CD4-positive, alpha-beta T cell treated with Interleukin-4 for 1 hour (primary cell): Measurements from ENCODE around the gene FAM193A.
"Not testable (repeated sequence)": the region's sequence is repeated elsewhere in the genome, so short reads cannot be mapped to it uniquely, and the experiment has no call there.

Experiments used
- DNase-seq, 2 donors: peaks; one replicate each; pipeline ENCODE4 v3.0.0-alpha.2; 2020 to 2022

The FAM193A gene

DNA sequence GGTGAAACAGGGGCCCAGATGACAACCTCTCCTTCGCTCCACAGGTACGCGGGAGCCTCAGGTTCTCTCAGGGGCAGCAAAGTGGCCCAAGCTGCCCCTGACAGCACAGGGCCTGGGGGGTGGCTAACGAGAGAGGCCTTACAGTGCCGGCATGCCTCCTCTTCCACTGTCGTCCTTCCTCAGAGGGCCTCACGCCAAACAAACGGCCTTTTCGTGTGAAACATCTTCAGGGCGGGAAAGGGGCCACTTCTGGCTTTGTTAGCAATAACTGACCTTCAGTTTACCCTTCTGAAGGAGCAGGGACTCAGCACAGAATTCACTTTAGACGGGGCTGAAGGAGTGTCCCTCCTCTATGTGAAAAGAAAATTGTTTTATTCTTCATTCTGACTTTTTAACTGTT lies 21.5 kb upstream of the FAM193A start:
- not testable (repeated sequence) for DNase-seq

DNA sequence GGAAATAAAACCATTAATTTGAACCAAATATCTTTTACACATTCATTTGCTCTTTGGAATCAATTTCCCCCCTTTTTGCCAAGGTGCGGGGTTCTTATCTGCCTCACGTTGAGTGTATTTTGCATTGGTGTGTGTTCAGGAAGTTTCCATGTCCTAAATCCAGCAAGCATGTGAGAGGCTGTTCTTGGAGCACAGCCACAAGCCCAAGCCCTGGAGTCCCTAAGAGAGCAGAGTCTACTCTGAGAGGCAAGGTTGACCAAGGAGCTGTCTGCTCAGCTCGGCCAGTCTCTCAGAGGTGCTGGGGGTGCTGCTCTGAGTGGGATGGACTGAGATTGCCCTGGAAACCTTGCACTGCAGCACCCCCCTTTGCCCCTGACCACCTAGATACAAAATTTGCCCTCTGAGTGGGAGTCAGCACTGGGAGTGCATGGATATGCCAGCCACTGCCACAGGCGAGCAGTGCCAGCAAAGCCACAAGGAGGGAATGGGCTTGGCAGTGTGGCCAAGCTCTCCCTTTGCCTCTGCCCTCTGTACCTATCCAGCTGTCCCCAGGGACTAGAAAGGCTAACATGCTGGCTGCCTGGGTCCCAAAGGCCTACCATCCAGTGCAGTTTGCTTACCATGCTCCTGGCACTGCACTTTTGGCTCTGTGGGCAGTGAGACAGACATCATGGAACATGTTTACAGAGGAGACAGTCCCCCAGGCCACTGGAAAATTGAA lies 20.5 kb upstream of the FAM193A start:
- no peak for DNase-seq

DNA sequence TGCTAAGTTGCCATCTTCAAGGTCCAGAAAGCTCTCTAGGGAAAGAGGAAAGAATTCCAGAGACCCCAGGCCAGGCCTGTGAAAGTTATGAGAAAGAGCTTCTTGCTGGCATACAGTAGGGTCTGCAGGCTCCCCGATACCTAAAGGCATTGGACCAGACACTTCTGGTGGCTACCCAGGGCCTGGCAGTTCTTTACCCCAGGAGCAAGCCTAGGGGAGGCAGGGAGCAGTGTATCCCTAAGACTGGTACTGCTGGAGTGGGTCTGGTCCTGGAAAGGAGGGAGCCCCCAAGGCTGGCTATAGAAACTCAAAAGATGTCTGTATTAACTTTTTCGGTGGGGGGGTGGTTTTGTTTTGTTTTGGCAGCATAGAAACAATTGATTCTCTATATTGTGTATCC lies 19.8 kb upstream of the FAM193A start:
- no peak for DNase-seq

DNA sequence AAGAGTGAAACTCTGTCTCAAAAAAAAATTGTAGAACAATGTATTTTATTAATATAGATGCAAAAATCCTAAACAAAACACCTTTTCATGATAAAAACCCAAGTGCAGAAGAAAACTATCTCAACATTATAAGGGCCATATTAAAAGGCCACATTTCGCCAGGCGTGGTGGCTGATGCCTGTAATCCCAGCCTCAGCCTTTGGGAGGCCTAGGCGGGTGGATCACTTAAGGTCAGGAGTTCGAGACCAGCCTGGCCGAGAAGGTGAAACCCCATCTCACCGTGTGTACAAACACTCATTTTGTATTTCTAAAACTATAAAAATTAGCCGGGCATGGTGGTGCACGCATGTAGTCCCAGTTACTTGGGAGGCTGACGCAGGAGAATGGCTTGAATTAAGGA lies 9.9 kb upstream of the FAM193A start:
- DNase-seq = no peak

DNA sequence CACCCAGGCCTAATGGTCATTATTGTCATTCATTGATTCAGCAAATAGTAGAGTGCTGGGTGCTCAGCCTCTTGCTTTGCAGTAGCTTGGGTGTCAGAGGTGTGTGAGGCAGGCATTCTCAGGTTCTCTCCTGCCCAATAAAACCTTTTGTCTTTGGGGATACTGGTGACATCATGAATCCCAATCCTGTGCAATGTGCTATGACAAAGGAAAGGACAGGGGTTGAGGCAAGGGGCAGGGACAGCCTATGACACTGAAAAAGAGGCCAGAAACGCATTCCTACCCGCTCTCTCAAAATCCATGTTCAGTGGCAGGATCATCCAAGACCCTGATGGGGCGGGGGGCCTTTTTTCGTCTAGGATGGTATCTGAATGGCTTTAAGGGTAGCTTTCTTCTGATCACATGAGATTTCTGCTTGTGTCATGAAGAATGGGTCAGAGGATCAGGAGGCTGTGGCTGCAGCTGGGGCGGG lies 1.5 kb upstream of the FAM193A start:
- DNase-seq = no peak

DNA sequence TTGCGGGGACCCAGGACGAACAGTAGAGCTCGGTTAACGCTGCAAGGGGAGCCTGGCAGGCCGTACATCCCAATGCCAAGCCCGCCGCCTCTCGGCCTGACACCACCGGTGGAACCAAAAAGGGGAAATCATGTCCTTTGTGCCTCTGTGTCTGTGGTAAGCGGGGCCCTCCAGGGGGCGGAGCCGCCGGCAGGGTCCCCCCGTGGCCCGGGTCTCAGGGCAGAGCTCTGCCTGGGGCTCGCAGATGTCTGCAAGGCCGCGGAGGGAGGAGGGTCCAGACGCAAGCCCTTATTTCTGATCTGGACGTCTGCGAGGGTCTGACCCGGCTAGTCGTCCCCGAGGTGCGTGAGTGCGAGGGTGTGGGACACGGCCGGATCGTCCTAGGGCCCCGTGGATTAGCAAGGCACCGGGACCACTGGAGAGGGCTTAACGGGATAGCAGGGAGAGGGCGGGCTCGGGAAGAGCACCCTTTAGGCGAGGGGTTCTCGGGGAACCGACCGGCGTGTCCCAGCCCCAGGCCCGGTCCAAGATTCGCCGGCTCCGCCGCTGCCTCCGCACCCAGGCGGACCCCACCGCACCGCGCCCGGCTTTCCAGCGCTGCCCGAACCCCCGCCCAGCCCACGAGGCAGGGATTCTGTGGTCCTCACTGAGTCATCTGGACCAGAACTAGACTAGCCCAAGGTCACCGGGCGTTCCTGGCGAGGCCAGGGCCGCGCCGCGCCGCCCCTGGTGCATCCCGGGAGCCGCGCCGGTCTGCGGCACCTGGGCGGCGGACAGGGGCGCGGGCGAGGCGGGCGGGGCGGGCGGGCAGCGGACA lies 863 bp upstream of the FAM193A start:
- peak; percentile 52 to 65 for DNase-seq

DNA sequence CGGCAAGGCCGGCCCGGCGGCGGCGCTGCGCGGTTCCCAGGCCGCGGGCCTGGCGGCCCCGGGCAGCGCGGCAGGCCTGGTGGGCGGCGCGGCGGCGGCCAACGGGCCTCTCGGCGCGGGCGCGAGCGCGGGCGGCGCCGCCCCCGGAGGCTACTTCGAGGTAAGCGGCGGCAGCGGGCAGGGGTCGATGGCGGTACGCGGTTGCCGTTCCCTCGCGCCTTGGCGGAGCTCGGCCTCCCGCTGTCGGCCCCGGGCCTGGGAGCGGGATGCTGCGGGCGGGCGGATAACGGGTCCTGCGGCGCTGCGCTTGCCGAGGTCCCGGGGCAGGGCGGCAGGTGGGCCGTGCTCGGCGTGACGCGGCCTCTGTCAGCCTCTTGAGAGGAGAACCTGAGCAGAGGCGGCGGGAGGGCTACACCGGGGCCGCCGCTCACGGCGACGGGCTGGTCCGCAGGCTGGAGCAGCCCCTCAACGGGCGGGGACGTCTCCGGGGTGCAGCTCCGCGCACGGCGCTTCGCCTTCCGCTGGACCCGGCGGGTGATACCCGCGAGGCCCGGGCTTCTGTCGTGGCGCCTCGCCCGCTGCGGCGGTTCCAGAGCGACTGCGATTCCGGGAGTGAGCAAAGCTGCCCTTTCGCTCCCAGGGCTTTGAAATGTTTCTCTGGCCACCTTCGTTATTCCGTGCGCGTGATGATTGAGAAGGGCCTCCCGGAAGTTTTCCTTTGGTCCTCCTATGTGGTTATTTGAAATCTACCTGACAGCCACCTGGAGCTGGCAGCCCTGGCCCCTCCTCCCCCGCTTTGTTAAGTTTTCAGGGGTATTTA lies 774 bp downstream of the FAM193A start:
- DNase-seq = peak; percentile 48 to 60

DNA sequence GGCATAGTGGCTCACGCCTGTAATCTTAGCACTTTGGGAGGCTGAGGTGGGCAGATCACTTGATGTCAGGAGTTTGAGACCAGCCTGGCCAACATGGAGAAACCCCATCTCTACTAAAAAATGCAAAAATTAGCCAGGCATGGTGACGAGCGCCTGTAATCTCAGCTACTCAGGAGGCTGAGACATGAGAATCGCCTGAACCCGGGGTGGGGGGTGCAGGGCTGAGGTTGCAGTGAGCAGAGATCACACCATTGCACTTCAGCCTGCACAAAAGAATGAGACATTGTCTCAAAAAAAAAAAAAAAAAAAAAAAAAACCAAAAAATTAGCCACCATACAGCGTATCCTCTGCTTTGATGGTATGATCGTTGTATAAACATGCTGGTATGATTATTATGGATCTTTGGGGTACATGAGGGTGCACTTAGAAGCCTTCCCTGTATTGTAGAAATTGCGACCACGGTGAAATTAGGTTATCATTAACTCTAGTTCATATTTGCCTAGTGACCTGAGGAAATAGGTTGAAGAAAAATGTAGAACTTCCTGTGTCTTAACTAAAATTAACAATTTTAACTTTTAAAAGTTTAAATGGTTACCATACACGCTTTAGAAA lies 7.2 kb downstream of the FAM193A start:
- not testable (repeated sequence) for DNase-seq

DNA sequence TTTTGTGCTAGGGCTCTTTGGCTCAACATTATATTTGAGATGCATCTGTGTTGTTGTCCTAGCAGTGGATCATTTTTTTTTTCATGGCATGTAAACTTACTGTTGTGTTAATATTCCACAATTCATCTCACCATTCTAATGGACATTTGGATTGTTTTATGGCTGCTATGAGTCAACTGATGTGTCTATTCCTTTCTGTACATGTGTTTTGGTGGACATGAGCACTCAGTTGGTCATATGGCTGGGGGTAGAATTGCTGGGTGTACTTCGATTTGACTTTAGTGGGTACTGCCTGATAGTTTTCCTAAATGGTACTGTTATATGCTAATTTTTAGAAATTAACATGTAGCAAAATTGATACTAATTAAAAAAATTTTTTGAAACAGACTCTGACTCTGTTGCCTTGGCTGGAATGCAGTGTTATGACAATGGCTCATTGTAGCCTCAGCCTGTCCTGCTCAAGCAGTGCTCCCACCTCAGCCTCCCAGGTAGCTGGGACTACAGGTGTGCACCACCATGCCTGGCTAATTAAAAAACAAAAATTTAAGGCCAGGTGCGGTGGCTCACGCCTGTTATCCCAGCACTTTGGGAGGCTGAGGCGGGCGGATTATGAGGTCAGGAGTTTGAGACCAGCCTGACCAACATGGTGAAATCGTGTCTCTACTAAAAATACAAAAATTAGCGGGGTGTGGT lies 9.0 kb downstream of the FAM193A start:
- DNase-seq = no peak

DNA sequence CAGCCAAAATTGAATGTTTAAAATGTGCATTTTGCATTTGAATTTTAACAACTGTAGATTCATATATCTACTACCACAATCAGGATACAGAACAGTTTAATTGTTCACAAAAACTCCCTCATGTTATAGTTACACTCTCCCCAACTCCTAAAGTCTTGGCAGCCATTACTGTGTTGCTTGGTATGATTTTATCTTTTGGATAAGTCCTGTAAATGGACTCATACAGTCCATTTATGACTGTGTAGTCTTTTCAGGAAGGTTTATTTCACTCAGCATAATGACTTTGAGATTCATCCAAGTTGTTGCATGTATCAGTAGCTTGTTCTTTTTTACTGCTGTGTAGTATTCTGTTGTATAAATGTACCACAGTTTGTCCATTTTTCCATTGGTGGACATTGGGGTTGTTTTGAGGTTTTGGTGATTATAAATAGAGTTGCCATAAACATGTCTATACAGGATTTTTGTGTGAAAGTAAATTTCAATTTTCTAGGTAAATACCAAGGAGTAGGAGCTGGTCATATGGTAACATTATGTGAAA lies 9.9 kb downstream of the FAM193A start:
- DNase-seq = no peak

DNA sequence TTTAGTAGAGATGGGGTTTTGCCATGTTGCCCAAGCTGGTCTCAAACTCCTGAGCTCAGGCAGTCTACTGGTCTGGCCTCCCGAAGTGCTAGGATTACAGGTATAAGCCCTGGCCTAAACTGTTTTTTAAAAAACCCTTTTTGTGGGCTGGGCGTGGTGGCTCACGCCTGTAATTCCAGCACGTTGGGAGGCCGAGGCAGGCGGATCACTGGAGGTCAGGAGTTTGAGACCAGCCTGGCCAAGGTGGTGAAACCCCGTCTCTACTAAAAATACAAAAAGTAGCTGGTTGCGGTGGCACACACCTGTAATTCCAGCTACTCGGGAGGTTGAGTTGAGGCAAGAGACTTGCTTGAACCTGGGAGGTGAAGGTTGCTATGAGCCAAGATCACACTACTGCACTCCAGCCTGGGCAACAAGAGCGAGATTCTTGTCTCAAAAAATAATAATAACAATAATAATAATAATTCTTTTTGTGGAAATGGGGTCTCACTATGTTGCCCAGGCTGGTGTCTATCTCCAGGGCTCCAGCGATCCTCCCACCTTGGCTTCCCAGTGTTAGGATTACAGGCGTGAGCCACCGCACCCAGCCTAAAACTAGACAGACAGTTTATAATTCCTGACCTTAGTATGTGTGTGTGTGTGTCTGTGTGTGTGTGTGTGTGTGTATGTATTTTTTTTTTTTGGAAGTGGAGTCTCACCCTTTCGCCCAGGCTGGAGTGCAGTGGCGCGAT lies 10.7 kb downstream of the FAM193A start:
- not testable (repeated sequence) for DNase-seq

DNA sequence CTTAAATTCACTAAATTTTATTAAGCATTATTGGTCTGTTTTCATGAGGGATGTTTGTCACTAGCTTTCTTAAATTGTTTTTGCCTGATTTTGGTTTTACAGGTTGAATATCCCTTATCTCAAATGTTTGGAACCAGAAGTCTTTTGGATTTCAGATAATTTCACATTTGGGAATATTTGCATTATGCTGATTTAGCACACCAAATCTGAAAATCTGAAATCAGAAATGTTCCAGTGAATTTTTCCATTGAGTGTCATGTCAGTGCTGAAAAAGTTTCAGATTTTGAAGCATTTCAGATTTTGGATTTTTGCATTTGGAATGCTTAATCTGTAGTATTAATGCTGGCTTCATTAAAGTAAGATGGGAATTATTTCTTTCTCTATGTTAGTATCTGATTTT lies 14.7 kb downstream of the FAM193A start:
- DNase-seq = no peak

DNA sequence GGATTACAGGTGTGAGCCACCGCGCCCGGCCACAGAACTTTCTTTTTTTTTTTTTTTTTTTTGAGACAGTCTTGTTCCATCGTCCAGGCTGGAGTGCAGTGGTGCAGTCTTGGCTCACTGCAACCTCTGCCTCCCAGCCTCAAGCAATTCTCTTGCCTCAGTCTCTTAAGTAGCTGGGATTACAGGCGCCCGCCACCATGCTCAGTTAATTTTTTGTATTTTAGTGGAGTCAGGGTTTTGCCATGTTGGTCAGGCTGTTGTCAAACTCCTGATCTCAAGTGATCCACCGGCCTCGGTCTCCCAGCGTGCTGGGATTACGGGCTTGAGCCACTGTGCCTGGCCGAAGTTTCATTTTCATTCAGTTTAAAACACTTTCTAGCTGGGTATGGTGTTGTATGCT lies 16.4 kb downstream of the FAM193A start:
- DNase-seq = no peak

DNA sequence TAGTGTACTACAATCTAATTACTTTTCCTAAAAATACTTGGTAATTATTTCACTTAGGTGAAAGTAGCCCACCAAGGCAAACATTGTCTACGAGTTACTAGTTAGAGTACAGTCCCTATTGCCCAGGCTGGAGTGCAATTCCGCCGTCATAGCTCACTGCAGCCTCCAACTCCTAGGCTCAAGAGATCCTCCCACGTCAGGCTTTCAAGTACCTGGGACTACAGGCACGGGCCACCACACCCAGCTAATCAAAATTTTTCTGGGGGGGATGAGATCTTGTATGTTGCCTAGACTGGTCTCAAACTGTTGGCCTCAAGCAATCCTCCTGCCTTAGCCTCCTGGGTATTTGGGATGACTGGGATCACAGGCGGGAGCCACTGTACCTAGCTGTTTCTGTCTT lies 21.9 kb downstream of the FAM193A start:
- DNase-seq = no peak

DNA sequence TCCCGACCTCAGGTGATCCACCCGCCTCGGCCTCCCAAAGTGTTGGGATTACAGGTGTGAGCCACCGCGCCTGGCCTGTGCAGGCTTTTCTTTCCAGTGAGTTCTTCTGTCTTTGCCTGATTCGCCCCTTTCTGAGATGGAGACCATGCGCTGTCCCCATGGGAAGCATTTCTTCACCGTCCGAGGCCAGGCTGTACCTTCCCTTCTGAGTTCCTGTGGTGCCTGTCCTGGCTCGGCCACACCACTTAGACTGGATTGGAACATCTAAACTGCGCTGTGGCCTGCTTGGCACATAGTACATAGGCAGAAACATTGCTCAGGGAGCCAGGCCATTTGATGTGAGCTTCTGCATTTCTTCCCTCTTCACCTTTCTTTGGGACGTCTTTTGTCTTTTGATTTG lies 23.7 kb downstream of the FAM193A start:
- no peak for DNase-seq

DNA sequence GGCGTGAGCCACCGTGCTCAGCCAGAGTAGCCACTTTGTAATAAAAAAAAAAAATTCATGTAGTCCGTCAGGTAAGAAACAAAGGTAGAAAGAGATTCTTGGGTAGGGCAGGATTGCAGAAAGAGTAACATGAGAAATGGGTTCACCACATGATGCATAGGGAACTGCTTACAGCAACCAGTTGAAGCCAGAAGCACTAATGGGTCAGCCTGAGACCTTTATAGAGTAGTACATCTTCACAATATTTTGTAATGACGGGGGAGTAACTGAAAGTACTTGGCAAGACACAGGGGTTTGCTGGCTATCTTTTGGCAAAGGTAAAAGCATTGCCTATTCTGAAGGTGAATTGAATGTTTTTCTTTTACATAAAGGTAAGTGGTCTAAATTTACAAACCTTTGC lies 29.1 kb downstream of the FAM193A start:
- DNase-seq = no peak

DNA sequence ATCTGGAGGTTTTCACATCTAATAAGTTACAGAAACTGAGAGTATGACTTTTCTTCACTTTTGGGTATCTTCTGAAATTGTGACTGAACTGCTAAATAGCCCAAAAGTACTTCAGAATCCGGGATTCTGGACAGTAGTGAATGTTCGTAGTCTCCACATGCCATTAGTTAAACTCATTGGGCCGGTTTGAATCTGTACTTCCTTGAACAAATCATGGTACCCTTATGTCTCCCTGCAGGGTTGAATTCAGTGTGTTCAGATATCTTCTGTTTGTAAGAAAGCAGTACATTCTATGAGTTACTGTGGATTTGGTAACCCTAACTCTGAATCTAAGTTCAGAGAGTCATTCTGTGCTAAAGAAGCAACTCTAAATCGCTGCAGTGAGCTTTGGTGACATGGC lies 33.6 kb downstream of the FAM193A start:
- no peak for DNase-seq

DNA sequence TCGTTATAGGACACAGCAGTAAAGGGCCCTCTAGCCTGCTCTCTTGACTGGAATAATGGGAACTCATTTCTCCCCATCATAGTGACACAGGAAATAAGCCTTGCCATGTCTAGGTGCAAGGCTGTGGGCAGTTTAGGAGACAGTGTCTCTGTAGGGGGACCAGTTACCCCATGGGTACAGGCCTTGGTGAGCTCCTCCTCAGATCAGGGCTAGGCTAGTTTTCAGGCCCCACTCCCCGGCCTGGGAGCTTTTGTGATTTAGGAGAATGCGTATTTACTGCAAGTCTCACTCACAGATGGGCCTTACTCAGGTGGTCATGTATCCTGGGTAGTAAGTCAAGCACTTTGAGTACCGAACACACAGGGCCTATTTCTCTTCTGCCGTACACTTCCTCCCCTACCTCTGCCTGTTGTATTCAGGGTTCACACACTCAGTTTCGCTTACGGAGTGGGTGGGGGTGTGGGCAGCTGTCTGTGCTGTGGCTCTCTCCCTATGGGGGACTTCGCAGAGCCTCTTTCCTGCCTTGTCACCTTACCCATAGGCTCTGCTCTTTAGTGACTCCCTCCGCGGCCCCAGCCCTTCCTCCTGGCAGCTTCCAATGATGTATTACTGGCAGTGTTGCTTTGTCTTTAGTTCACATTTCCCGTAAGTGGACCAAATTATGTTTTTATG lies 34.2 kb downstream of the FAM193A start:
- DNase-seq = peak; percentile 50 to 53

DNA sequence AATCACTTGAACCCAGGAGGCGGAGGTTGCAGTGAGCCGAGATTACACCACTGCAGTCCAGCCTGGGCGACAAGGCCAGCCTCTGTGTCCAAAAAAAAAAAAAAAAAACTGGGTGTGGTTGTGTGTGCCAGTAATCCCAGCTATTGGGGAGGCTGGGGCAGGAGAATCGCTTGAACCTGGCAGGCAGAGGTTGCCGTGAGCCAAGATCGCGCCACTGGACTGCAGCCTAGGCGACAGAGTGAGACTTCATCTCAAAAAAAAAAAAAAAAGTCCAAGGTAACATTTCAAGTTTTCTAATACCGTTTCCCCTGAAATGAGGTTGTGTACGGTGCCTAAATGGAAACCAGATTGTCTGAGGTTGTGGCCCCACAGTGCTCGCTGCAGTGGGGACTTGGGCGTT lies 35.6 kb downstream of the FAM193A start:
- no peak for DNase-seq

DNA sequence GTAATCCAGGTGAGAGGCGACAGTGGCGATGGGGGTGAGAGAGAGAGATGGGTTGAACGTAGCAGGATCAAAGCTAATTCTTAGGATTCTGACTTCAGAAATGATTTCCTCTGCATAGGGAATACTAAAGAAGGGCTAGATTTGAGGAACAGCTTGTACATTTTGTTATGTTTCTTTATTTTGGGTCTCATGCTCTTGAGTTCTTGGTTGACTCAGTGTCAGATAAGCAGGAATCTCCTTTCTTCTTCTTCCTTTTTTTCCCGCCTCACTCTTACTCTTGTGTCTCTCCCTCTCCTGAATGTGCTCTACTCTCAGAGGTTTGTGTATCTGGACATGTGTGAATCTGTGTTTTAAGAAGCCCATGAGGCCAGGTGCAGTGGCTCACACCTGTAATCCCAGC lies 36.4 kb downstream of the FAM193A start:
- no peak for DNase-seq

DNA sequence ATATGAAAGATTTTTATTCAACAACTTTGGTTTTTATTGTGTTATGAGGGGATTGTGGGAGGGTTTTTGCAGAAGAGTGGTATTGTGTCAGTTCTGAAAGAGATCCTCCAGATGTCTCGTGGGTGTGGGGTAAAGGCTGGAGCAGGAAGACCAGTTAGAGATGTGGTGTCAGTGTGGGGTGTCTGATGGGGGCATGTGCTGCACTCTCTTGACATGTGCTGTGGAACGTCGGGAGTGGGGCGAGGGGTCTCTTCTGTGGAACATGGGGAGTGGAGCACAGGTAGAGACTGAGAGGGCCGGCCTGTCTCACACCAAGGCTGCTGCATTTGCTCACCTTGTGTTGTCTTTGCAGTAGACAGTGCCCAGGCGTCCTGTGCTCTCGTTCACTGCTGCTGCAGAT lies 37.6 kb downstream of the FAM193A start:
- no peak for DNase-seq
